Activated CD8-positive, alpha-beta memory T cell treated with anti-CD3 and anti-CD28 coated beads, Interleukin-2, amount 50 U/mL, for 1 hour (primary cell): ENCODE measurements around the gene DNAH10.
A peak's percentile ranks its signal among the peaks of the same experiment; 100 is the strongest.

Experiments used
- DNase-seq: peaks from one replicate; pipeline ENCODE4 v3.0.0-alpha.2; 2020; ENCODE audit errors: extremely low read depth

The DNAH10 gene

DNA sequence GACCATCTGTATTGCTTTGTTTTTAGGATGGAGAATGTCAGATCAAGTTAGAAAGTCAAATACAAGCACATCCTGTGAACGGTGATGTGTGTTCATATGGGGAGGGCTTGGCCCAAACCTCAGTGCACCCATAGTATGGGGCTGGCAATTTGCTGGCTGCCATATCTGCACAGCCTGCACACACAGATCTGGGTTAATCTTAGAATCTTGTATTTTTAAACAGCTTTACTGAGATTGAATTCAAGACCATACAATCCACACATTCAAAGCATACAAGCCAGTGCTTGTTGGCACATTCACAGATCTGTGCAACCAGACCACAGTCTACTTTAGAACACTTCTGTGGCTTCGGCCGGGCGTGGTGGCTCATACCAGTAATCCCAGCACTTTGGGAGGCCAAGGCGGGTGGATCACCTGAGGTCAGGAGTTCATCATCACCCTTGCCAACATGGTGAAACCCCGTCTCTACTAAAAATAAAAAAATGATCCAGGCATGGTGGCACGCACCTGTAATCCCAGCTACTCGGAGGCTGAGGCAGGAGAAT is 120.1 kb downstream of the DNAH10 start:
- no peak for DNase-seq

DNA sequence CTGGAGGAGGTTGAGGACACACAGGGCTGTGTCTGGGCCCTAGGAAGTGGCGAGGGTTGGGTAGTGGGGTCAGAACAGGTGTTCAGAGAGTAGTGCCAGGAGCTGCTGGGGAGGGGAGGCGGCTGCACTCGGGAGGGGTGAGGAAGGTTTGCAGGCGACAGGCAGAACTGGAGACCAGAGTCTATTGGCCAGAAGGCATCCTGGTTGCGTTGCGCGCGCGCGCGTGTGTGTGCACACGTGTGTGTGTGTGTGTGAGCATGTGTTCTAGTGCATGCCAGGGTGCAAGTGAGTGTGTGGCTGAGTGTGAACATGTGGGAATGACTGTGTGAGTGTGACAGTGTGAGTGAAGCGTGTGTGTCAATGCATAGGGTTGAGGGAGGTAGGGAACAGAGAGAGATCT is 124.2 kb downstream of the DNAH10 start:
- no peak for DNase-seq

DNA sequence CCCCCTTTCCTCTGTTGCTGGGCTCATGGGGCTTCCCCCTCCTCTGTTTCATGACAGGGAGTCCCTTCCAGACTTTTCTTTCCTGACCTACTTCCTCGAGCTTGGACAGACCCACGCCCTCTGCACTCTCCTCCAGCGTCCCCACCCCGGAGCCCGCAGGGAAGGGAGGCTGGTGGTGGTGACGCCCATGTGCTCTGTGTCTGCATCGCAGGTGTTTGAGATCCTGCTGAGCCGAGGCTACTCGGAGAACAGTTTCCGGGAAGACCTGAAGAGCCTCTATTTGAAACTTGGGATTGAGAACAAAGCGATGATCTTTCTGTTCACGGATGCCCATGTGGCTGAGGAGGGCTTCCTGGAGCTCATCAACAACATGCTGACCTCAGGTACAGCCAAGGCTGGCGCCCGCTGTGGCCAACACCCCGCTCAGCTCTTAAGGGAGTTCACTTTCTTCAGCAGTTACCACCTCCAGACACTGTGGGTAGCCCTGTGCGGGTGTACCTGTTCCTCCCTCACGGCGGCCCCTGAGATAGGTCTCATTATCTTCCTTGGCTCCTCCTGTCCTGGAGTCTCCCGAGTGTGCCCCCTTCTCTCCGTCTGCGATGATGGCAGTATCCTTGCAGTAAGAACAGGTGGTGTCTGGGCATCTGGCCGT is 125.0 kb downstream of the DNAH10 start:
- DNase-seq: no peak

DNA sequence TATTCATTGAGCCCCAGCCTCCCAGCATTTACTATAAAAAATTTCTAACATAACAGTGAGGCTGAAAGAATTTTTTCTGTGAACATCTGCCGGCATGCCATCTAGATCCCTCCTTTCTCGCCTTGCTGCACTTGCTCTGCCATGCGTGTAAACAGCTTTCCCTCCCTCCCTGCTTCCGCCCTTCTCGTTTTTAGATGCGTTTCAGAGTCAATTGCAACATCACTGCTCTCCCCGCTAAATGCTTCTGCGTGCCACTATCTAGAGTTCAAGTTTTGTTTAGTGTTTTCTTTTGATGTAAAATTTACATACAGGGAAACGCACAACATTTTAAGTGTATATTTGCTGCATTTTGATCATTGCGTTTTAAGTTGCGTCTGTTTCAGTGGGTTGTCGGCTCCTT is 126.9 kb downstream of the DNAH10 start:
- DNase-seq: no peak

DNA sequence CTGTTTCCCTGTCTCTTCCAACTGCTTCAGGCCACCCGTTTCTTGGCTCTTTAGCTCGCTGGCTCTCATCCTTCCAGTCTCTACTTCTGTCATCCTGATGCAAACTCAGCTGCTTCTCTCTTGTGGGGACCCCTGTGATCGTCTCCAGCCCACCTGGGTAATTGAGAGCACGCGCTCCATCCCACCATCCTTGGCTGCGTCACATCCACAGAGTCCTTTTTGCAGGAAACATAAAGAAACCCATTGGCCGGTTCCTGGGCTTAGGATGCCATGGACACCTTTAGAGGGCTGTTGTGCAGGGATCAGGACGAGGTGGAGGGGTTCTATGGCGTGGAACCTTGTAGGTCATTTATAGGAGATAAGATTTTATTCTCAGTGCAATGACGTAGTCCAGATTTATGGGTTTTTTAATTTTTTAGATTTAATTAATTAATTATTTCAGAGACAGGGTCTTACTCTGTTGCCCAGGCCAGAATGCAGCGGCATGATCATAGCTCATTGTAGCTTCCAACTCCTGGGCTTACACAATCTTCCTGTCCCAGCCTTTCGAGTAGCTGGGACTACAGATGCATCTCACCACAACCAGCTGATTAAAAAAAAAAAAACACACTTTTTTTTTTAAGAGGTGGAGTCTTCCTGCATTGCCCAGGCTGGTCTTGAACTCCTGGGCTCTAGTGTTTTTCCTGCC is 127.9 kb downstream of the DNAH10 start:
- DNase-seq: no peak

DNA sequence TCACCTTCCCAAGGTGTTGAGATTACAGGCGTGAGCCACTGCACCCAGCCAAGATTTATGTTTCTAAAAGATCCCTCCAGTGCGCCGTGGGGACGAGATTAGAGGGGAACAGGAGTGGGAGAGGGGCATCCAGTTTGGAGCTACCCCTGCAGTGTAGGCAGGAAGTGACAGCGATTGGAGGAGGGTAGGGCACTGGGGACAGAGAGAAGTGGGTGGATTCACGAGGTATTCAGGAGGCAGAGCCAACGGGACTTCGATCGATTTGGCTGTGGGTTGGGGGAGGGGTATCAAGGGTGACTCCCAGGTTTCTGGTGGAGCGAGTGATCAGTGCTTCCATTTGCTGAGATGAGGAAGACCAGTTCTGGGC is 128.4 kb downstream of the DNAH10 start:
- DNase-seq: no peak

DNA sequence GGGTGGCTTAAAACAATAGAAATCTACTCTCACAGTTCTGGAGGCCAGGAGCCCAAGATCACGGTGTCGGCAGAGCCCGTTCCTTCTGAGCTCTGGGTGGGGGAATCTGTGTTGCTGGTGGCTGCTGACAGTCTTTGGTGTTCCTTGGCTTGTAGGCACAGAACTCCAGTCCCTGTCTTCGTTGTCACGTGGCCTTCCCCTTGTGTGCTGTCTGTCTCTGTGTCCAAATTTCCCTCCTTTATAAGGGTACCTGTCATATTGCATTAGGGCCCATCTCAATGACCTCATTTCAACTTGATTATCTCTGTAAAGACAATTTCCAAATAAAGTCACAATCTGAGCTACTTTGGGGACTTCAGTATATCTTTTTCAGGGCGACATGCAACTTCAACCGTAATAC is 128.9 kb downstream of the DNAH10 start:
- no peak for DNase-seq

DNA sequence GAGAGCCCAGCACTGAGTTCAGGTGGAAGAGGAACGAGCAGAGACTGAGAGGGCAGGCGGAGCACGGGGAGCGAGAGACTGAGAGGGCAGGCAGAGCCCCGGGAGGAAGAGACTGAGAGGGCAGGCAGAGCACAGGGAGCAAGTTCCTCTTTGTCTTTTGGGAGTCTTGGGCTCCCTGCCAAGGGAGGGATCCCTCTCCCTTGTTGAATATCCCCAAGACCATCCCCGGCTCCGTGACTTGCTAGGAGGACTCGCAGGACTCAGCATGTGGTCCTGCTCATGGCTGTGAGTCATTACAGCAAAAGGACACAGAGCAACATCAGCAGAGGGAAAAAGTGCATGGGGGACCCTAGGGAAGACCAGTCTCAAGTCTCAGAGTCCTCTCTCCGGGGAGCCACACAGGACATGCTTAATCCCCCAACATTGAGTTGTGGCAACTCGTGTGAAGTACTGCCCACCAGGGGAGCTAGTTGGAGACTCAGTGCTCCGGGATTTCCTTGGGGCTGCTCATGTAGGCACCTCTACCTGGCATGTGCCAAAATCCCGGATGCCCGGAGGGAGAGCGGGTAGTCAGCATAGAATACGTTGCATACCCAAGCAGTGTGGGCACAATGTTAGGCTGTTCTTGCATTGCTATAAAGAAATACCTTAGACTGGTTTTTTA is 129.5 kb downstream of the DNAH10 start:
- no peak for DNase-seq

DNA sequence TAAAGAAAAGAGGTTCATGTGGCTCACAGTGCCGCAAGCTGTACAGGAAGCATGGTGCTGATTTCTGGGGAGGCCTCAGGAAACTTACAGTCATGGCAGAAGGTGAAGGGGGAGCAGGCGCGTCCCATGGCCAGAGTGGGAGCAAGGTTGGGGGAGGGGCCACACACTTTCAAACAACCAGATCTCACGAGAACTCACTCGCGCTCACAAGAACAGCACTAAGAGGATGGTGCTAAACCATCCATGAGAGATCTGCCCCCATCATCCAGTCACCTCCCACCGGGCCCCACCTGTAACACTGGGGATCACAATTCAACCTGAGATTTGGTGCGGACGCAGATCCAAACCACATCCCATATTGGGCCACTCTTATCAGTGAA is 130.1 kb downstream of the DNAH10 start:
- no peak for DNase-seq

DNA sequence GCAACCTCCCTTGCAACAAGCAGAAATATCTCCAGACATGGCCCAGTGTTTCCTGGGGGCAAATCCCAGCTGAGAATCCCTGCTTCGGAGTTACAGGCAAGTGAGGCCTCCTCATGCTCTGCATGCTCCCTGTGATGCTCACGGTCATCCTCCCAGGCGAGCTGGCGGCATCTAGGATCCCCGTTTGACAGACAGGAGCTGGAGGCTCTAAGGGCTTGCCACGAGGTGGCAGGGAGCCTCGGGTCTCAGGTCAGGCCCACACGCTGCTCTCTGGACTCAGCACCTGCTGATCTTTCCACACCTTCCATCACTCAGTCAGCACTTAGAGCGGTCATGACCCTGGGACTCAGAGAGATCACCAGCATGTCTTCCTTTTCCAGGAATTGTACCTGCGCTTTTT is 130.8 kb downstream of the DNAH10 start:
- no peak for DNase-seq

DNA sequence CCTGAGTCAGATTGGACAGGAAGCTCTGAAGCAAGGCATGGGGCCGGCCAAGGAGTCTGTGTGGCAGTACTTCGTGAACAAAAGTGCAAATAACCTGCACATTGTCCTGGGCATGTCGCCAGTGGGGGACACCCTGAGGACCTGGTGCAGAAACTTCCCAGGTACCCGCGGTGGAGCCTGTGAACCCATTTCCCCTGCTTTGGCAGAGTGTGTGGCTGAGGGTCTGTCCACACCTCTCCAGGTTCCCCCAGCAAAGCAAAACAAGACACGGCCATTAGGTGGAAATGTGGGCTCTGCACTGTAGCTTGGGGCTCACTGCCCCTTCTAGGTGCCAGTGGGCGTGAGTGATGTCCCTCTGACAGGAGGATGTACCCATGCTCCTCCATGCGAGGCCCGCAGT is 131.2 kb downstream of the DNAH10 start:
- DNase-seq: no peak

DNA sequence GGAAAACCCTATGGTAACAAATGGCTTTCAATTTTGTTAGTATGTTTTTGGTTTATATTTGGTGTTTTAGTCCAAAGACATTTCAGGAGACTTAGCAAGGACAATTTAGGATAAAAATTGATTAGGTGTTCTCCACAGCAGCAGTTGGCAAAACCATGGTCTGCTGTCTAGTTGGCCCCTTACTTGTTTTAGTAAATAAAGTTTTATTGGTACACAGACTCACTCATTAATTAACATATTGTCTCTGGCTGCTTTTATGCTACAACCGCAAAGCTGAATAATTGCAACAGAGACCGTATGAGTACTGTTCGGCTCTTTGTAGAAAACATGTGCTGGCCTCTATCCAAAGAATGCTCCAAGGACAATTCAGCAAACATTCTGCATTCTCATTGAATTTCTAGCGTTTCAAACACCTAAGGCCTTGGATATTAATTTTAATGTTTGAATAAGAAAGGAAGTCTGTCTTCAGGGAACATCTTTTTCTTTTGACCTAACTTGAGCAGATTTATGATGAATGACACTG is 132.8 kb downstream of the DNAH10 start:
- DNase-seq: no peak

DNA sequence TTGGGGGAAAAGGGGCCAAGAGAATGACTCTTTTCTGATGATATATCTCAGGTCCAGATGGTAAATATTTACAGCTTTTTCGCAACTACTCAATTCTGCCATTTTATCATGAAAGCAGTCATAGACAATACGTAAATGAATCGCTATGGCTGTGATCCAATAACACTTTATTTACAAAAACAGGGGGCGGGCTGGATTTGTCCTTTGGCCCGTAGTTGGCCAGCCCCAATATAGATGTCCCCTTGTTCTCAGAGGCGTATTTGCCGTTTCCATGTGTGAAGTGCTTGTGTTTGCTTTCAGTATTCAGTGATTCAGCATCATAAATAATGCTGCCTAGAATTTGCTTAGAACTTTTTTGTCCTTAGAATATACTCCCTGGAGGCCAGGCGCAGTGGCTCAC is 133.3 kb downstream of the DNAH10 start:
- DNase-seq: no peak

DNA sequence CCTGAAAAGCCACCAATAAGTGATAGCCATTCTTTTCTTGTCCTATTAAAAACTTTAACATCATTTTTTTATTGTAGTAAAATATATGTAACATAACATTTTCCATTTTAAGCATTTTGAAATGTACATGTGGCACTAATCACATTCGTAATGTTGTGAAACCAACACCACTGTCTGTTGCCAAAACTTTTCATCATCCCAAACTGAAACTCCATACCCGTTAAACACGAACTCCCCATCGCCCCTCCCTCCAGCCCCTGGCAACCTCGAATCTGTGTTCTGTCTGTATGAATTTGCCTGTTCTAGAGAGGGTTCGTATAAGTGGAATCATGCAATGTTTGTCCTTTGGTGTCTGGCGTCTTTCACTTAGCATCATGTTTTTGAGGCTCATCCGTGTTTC is 134.7 kb downstream of the DNAH10 start:
- no peak for DNase-seq

DNA sequence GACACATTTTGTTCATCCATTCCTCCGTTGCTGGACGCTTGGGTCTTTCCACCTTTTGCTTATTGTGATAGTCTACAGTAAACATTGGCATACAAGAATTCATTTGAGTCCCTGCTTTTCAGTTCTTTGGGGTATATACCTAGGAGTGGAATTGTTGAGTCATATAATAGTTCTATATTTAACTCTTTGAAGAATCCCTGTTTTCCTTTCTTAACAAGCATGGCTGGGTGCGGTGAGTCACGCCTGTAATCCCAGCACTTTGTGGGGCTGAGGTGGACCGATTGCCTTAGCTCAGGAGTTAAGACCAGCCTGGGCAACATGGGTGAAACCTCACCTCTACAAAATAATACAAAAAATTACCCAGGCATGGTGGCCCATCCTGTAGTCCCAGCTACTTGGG is 135.1 kb downstream of the DNAH10 start:
- DNase-seq: no peak

DNA sequence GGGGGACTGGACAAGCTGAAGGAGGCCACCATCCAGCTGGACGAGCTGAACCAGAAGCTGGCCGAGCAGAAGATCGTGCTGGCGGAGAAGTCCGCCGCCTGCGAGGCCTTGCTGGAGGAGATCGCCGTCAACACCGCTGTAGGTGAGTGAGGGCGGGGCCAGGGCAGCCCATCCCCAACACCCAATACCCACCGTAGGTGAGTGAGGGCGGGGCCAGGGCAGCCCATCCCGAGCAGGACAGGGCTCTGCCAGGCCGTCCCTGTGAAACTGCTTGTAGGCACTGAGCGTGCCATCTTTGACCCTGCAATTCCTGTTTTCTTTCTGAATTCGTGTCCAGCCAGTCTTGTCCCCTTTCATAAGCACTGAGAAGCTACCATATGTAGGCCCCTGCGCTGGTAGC is 136.6 kb downstream of the DNAH10 start:
- no peak for DNase-seq

DNA sequence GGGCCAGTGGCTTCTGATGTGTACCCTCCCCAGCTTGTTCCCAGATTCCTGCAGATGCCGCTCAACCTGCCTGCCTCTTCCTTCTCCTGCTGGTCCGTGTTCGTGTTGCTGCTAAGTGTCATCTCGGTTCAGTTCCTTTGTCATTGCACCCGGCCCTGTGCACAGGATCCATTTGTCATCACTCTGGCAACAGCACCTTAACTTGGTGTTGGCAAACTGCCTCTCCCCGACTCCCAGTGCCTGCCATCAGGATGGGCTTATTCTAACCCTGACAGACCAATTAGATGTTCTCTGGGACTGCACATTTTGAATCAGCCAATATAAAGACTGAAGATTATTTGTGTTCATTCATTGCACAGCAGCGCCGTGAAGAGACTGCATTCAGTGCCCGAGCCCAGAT is 137.3 kb downstream of the DNAH10 start:
- no peak for DNase-seq

DNA sequence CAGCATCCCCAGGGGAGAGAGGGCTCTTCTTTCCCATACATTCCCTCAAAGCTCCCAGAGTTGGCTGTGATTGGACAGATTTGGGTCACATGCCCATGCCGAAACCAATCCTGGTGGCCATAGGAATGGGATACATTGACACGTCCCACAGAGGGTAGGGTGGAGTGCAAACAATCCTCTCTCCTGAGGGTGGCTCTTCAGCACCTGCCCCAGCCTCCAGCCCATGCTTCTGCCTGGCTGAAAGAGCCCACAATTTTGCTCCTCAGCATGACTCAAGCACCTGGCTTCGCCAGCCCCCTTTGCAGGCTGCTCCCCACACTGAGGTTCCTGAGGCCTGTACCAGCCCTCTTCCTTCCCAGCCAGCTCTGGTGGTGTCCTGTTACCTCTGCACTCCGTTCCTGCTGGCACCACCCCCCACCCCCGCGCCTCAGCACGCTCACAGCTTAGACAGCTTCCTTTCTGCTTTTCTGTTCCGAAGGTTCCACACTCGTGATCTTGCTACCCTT is 138.8 kb downstream of the DNAH10 start:
- DNase-seq: no peak

DNA sequence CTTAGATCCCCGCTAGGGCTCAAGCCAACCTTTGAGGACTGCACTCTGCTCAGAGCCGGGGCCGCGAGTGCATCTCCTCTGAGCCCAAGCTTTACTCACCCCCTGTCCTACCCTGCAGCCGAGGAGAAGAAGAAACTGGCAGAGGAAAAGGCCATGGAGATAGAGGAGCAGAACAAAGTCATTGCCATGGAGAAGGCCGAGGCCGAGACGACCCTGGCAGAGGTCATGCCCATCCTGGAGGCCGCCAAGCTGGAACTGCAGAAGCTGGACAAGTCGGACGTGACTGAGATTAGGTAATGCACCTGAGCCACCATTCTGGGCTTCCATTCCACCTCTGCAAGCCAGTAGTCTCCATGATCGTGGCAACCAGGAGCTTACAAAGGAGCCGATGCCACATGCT is 140.7 kb downstream of the DNAH10 start:
- DNase-seq: no peak

DNA sequence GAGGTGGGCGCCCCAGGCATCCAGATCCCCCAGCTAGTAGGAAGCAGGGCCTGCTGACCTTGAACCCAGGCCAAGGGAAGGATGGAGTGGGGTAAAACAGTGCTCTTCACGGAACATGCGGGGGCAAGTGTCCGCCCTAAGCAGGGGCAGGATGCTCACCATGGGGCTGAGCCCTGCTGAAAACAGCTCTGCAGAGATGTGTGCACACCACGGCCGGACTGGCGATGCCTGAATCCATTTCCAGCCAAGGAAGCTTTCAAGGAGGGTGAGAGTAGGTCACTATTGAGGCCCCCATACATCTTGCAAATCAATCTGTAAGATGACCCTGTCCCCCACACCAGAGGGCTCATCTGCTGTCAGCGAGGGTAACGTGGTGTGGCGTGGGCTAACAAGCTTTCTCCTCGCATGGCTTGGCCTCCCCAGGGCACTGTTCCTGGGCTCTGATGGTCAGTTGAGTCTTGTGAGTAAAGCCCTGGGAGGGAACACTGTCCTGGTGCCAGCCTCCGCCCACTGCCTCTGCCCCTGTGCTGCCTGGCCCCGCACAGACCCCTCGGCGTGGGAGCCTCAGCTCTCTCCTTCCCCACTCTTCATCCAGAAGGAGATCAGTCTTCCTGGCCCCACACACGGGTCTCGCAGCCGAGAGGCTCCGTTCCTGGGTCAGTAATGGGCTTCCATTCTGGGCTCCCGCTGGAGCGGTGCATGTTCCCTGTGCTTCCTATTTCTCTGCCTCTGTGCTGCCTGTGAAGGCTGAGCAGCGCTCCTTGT is 141.4 kb downstream of the DNAH10 start:
- no peak for DNase-seq

DNA sequence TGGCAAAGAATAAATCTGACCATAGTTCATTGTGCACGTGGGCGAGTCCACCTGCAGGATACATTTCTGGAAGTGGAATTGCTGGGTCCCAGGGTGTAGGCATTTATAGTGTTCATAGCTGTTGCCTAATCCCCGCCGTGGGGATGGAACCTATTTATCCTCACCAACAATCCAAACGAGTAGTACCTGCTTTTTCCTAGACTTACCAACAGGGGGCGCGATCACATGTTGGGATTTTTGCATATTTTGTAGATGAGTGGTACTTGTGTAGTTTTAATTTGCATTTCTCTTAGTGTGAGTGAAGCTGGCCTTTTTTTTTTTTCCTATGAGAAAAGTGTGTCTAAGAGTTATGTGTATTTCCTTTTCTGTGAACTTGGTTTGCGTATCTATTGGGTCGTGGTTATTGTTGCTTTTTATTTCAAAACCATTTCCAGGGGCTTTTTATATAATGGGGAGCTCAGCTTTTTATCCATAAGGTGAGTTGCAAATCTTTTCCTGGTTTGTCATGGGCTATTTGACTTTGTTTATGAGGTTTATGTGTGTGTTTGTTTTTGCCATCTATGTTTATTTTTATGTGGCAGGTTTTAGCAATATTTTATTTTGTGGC is 143.3 kb downstream of the DNAH10 start:
- DNase-seq: peak; percentile 26
